ENCODE results near the gene TEX53.

The TEX53 gene

DNA sequence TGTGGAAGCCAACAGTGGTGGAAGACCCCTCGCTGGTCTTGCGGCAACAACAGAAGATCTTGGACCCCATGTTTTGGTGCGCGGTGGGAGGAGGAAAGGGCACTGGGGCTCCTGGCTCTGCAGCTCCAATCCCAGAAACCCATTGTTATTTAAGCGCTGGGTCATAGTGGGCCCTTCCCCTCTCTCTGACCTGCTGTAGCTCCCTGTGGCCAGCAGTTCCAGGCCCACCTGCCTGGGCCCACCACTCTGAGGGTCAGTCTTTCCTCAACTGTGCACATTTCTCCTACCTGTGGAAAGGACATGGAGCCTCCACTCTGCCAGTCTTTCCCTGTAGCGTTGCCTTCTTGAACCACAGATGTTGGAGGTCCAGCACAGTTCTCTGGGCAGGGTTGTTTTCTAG lies at the start of gene TEX53:
TSS of gene TEX53 (minus strand) at position 101 of the 400 bp plus-strand sequence. CDS start at position 70, 31 bp downstream.
- DNase-seq (ENCODE audit: low read depth) = no peak

DNA sequence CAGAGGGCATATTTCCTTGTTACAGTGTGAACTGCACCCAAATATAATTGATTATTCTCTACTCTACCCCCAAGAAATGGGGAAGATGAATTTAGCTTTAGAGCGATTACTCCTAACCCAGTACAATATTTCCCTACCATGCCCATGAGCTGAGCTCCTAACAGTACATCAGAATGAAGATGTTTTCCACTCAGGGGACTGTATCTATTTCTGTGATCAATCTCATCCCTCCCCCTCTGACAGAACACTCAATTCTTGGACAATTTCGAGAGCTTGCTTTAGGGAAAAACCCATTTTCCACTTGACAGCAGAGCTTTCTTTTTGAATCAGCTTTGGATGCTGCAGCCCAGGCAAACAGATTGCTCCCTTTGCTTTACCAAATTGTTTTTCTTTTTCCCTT lies 49.1 kb upstream of the TEX53 start:
- no peak for DNase-seq (ENCODE audit: low read depth)

DNA sequence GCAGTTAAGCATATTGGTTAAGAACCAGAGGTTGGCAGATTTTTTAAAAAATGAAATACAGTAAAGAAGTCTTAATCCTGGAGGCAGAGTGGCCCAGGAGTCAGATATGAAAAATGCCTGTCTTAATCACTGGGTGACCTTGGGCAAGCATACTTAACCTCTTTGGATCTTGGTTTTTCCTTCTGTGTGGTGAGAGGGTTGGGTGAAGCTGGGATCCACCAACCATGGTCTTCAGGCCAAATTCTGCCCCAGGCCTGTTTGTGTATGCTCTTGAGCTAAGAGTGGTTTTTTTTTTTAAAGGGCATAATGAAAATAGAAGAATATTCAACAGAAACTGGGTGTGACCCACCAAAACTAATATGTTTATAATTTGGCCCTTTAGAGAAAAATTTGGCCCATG lies 44.4 kb upstream of the TEX53 start:
- no peak for DNase-seq (ENCODE audit: low read depth)

DNA sequence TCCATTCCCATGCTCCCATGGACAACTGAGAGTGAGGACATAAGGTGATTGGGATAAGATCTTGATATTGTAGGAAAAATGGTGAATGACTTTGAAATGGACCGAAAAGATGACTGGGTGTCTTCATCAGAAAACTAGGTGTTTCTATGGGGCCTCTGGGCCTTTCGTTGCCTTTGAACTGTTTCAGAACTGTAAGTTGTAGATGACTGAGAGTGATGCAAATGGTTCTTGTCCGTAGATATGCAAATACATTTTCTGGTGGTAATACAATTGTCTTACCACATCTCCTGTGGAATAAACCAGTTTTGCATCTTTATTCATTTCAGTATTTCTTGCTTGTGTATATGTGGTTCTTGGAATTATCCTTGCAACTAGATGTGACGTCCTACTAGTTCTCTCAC lies 40.3 kb upstream of the TEX53 start:
- no peak for DNase-seq (ENCODE audit: low read depth)

DNA sequence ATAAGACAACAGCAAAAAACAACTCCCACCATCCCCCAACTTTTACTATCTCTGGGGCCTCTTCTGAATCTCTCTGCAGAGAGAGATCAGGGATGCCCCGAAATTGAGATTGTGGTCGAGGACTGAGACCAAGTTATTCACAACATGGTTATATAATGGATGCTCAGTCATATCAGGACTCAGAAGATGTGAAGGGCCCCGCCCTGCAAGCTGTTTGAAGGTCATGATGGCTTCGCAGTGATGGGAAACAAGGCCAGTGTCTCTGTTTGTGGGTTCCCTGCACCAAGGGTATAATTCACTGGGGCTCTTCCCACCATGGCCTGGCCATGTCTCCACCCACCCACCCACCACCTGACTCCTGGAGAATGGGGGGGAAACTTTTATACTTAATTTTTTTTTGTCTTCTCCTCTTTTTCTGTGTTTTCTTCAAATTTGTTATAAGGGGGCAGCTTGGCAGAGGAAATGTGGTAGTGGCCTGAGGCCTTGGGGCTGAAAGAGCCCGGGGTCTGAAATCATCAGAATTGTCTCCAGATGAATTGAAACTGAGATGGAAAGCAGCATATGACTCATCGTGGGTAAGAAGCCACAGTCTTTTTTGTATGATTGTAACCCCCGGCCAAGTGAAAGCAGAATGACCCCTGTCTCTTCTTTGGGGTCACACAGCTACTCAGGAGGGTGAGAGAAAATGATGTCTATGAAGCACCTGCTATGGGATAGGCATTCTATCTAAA lies 39.4 kb upstream of the TEX53 start:
- no peak for DNase-seq (ENCODE audit: low read depth)

DNA sequence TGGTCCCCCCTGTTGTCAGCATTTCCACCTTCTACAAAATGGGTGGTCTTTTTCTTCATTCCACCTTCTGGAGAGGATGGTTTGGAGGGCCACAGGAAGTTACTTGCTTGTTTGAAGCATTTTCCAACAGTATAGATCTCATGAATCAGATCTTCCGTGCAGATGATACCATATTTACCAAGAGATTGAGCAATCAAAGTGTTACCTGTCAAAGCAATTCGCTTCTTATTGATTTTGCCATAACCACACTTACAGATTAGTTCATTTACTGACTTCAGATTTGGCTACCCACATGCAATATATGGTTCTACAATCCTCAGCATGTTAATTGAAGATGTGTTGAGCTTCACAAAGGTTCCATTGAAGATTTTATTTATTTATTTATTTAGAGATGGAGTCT lies 38.3 kb upstream of the TEX53 start:
- DNase-seq (ENCODE audit: low read depth) = no peak

DNA sequence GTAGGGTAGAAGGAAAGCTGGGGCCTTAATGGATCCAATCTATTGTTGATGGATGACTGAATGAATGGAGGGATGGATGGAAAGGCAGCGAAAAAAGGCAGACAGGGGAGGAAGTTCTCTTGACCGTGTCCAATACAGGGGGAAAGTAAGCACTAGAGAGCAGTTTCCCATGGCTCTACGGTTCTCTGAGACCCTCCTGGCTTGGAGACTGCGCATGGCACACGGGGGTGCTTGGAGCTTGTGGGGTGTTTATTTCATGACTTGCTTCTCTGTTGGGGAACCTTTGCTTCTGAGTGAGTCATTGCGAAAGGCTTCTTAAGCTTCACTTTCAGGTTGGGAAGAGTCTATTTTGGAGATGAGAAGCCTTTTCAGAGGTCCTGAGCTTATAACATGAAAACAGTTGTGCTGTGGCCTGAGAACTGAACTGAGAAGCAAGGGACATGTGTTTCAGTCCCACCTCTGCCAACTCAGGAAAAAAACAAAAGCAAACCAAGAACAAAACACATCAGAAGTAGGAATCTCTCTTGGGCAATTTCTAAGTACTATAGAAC lies 37.2 kb upstream of the TEX53 start:
- no peak for DNase-seq (ENCODE audit: low read depth)

DNA sequence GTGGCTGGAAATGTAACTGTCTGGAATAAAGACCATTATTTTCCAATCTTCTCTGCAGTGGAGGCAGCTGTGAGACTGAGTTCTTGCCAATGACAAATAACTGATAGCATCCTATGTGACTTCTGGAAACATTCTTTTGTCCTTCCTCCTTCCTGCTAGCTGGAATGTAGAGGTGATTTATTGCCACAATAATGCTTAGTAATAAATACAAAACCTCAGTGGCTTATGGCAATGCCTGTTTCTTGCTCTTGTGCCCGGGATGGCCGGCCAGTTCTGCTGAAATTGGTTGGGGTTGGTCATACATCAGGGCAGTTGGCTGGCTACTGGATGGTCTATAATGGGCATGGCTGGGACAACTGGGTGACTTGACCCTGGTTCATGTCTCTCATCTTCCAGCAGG lies 36.5 kb upstream of the TEX53 start:
- no peak for DNase-seq (ENCODE audit: low read depth)

DNA sequence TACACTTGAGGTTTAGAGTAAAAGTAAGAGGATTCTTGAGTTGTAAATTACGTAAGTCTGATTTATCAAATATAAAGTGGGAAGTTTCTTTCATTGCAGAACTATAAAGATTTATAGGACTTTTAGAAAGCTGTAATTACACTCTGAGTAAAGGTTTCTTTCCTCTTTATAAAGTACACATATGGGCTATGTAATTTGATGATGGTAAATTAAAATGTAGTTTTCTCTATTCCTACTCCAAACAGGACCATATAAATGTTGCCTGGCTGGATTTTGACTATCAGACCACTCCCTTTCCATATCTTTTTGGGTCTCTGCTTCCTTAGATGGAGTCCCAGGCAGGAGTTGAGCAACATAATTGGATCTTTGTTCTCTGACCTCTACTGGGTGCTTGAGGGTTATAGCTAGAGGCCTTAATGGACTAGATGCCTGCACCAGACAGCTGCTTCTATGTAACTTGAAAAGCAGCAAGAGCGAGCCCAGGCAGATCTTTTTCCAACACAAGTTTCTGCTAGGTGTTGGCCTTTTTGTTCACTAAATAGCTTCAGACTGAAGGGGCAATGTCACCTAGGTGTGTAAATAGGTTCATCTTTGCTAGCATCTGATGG lies 35.7 kb upstream of the TEX53 start:
- no peak for DNase-seq (ENCODE audit: low read depth)

DNA sequence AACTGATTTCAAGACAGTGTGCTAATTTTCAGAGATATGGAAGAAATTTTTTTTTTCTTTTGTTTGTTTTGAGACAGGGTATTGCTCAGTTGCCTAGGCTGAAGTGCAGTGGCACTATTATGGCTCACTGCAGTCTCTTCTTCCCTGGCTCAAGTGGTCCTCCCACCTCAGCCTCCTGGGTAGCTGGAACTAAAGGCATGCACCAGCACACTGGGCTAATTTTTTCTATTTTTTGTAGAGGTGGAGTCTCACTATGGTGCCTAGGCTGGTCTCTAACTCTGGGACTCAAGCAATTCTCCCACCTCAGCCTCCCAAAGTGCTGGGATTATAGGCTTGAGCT lies 34.3 kb upstream of the TEX53 start:
- no peak for DNase-seq (ENCODE audit: low read depth)

DNA sequence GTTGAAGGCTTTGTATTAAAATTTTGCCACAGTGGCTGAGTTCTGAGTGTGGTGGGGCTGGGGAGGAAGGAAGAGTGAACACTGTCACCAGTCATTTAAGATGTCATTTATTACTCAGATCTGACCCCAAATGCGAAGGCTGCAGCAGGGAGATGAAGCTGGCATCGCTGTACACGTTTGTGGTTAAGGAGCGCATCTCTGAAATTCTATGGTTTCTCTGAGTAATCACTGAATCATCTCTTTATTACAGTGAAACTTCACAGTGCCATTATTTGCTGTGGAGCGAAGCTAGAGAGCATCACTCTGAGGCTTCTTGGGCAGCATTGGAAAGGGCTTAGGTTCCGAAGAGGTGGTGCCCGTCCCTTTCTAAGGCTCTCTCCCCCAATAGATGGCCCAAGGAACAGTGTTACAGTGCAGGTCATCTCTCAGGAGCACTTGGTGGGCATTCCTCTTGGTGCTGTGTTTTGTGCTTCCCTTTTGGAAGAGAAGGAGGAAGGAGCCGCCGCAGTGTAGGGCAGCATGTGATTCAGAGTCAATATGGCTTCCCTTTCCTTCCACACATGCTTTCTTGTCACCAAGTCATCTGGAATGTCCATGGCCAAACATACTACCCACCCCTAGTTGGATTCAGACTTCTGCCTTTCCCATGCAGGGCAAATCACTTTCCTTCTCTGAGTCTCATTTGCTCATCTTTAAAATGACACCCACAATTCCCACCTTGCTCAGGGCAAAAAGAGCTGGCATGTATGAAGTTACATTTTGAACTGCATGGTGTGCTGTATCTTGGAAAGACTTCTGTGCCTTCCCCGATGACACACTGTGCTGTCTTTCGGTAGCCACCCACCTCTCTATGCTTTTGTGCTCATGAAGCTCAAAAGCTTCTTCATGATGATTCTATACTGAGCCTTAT lies 33.7 kb upstream of the TEX53 start:
- DNase-seq (ENCODE audit: low read depth) = peak; percentile 49

DNA sequence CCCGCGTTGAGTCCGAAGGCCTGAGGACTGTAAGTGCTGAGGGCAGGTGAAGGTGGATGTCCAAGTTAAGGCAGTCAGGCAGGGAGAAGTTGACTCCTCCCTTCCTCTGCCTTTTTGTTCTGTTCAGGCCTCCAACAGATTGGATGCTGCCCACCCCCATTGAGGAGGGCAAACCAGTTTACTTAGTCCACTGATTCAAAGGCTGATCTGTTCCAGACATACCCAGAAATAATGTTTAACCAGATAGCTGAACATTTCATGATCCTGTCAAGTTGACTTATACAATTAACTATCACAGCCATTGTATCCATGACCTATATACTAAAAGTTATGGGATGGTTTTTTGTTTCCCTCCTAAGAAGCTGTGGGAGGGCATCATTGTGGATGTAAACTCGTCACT lies 32.7 kb upstream of the TEX53 start:
- DNase-seq (ENCODE audit: low read depth) = no peak

DNA sequence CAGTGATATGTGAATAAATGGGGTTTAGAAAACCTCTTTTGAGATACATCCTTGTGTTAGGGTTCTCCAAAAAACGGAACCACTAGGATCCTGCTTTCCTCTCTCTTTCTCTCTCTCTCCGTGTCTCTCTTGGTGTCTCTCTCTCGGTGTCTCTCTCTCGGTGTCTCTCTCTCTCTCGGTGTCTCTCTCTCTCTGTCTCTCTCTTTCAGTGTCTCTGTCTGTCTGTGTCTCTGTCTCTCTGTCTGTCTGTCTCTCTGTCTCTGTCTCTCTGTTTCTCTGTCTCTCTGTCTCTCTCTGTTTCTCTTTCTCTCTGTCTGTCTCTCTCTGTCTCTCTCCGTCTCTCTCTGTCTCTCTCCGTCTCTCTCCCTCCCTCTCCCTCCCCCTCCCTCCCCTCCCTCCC lies 32.2 kb upstream of the TEX53 start:
- no peak for DNase-seq (ENCODE audit: low read depth)

DNA sequence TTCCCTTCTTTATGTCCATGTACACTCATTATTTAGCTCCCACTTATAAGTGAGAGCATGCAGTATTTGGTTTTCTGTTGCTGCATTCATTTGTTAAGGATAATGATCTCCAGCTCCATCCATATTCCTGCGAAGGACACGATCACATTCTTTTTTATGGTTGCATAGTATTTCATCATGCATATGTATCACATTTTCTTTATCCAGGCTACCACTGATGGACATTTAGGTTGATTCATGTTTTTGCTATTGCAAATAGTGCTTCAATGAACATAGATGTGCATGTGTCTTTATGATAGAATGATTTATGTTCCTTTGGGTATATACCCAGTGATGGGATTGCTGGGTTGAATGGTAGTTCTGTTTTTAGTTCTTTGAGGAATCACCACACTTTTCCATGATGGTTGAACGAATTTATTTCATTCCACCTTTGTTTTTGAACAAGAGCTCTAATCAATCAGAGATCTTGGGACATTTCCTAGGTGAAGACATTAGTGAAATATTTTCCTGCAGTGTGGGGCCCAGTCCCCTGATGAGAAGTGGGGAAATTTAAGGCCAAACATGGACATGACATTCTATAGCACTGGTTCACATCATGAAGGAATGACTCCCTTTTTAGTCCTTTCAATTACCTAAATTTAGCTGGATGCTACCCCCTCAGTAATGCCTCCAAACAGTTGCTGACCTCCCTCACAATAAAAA lies 31.5 kb upstream of the TEX53 start:
- no peak for DNase-seq (ENCODE audit: low read depth)

DNA sequence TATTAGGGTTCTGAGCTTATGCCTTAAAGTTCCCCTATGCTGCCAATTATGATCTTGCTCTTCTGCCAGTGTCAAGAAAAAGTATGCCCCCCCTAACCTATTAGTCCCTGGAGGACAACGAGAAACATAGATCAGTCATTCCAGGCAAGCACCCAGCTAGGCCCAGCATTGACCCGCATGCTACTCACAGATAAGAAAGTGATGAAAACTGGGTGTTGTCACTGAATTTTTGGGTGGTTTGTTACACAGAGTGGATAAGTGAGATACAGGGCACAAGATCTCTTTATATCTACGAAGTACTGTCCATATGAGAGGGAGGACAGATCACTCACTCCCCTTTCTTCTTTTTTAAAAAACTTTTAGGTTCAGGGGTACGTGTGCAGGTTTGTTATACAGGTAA lies 30.8 kb upstream of the TEX53 start:
- no peak for DNase-seq (ENCODE audit: low read depth)

DNA sequence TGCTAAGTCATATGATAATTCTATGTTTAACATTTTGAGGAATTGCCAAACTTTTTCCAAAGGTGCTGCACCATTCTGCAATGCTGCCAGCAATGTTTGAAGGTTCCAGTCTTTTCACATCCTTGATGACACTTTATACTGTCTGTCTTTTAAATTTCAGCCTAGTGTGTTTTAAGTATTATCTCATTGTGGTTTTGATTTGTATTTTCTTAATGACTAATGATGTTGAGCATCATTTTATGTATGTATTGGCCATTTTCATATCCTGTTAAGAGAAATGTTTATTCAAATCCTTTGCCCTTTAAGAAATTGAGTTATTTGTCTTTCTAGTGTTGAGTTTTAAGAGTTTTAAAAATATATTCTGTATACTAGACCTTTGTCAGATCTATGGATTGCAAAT lies 29.4 kb upstream of the TEX53 start:
- DNase-seq (ENCODE audit: low read depth) = no peak

DNA sequence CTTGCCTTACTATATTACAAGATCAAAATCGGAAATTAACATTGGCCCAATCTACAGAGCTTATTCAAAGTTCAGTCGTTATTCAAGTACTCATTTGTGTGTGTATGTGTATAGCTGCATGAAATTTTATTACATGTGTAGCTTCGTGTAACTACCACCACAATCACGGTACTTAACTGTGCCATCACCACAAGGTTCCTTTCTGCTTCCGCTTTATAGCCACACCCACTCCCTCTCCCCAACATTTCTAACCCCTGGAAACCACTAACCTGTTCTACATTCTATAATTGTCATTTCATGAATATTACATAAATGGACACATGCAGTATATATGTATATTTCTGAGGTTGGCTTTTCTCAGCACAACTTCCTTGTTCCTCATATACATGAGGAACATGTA lies 28.3 kb upstream of the TEX53 start:
- DNase-seq (ENCODE audit: low read depth) = no peak

DNA sequence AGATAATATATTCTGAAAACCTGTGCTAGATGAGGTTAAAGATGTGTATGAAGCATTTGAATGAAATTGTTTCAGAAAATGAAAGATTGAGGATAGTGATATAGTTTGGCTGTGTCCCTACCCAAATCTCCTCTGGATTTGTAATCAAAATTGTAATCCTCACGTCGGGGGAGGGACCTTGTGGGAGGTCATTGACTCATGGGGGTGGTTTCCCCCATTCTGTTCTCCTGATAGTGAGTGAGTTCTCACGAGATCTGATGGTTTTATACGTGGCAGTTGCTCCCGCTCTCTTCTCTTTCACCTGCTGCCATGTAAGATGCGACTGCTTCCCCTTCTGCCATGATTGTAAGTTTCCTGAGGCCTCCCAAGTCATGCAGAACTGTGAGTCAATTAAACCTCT lies 26.4 kb upstream of the TEX53 start:
- no peak for DNase-seq (ENCODE audit: low read depth)

DNA sequence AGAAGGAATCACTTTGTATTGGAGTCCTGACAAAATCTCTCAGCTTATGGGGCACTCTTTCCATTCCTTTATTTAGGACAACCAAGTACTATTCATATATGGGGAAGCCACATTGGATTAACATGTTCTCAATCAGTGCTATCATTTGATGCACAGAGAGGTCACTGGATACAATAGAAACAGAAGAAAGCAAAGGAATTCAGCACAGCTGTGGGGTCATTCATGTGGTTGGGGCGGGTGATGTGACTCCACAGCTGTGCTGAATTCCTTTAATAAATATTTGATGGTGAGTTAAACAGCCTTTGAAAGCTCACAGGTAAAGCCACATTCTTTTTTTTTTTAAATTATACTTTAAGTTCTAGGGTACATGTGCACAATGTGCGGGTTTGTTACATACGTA lies 25.2 kb upstream of the TEX53 start:
- no peak for DNase-seq (ENCODE audit: low read depth)

DNA sequence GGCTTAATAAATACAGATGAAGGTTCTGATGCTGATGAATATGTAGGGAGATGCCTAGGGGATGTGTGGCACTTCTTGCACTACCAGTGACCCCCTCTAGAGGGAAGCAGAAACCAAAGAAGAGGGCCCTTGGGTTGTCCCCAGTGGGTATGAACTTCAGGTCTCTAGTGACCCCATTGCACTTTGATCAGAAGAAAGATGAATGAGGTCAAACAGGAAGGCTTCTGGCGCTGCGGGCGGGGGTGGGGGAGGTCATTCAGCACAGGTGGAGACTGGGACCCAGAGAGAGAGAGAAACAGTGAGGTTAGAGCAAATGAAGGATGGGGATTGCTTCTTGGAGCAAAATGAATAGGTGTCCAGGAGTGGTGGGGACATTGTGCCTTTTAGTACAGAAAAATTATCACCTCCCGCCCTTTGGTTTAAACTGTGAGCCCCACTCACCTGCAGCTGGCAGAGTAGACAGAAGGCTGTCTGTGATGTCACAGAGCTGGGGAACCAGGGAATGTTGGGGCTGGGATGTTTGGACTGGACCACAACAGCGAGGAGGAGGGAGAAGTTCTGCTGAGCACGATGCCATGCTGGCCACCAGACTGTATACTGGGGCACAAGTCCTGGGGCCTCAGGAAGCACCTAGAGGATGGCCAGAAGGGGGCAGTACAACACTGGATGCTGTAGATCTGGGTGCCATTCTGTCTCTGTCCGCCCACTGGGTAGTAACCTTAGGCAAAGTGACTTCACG lies 24.2 kb upstream of the TEX53 start, which contains the start of gene TEX48:
TSS of gene TEX48 (minus strand) at position 599 of the 739 bp plus-strand sequence. CDS start 10,469 bp downstream, outside the sequence.
- peak; percentile 79 for DNase-seq (ENCODE audit: low read depth)

DNA sequence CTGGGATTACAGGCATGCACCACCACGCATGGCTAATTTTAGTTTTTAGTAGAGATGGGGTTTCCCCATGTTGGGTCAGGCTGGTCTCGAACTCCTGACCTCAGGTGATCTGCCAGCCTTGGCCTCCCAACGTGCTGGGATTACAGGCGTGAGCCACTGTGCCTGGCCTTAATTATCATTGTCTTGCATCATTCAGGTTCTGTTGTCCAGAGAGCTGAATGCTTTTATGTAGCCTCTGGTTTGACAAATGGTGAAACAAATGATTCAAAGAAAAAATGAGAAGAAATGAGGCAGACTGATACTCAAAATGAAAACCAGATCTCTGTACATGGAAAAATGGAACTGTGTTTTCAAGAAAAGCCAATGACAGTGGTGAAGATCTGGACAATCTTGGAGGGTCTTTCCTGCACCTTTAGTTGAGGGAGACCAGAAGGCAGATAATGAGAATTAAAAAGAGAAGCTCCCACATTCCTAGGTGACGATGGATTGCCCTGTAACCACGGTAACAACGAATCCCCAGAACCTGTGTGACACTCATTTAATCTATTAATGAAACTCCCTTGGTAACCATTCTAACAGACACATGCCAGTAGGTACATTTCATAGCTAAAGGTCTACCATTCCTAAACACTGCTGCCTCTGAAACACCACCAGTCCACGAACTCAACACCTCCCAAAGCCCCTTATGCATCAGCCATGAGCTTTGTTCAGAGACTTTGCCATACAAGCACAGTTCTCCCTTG lies 22.8 kb upstream of the TEX53 start:
- DNase-seq (ENCODE audit: low read depth) = no peak

Measured in fibroblast of the conjunctiva (primary cell).